GM18508 (cell line): ENCODE measurements around the gene DKC1.

Experiments
- ATAC-seq: cut with Tn5 transposase; IDR thresholded peaks from one replicate; pipeline ENCODE4 v1.9.1; 2021; ENCODE audit warnings: moderate number of reproducible peaks; ENCODE audit not compliant: insufficient read depth, unreplicated experiment

Gene DKC1

GRCh38 chrX:154735695-154736393 lies 26.8 kb upstream of the DKC1 start:
- no peak for ATAC-seq

GRCh38 chrX:154737136-154737535 lies 25.5 kb upstream of the DKC1 start:
- no peak for ATAC-seq

- no peak for ATAC-seq
Observed at GRCh38 chrX:154738011-154738738, 24.5 kb upstream of the DKC1 start.

GRCh38 chrX:154739952-154740465 lies 22.7 kb upstream of the DKC1 start:
- no peak for ATAC-seq

GRCh38 chrX:154742613-154743012 lies 20.1 kb upstream of the DKC1 start:
- no peak for ATAC-seq

- no peak for ATAC-seq
Observed at GRCh38 chrX:154748712-154749339, 13.8 kb upstream of the DKC1 start.

GRCh38 chrX:154749856-154750255 lies 12.8 kb upstream of the DKC1 start:
- no peak for ATAC-seq

- ATAC-seq = no peak
Observed at GRCh38 chrX:154750301-154751202, 12.1 kb upstream of the DKC1 start, which contains the start of gene GAB3. Gene GAB3 (minus strand): TSS chrX:154751077. CDS start chrX:154751025, 52 bp downstream.

- no peak for ATAC-seq
Observed at GRCh38 chrX:154751203-154751668, 11.4 kb upstream of the DKC1 start.

- no peak for ATAC-seq
Observed at GRCh38 chrX:154751669-154752271, 10.9 kb upstream of the DKC1 start.

- no peak for ATAC-seq
Observed at GRCh38 chrX:154758696-154759095, 4.0 kb upstream of the DKC1 start.

GRCh38 chrX:154761977-154762536 lies 607 bp upstream of the DKC1 start:
- no peak for ATAC-seq

GRCh38 chrX:154774622-154775021 lies 12.0 kb downstream of the DKC1 start:
- no peak for ATAC-seq

- no peak for ATAC-seq
Observed at GRCh38 chrX:154775419-154776349, 13.0 kb downstream of the DKC1 start.

- ATAC-seq = no peak
Observed at GRCh38 chrX:154776753-154777152, 14.1 kb downstream of the DKC1 start.

GRCh38 chrX:154779261-154779660 lies 16.6 kb downstream of the DKC1 start:
- ATAC-seq = no peak

GRCh38 chrX:154780968-154781367 lies 18.3 kb downstream of the DKC1 start:
- ATAC-seq = no peak
